Measurements from ENCODE around the gene BLTP3A. TPM values are rescaled to one million over a fixed set of nuclear protein-coding genes. Genes with fewer than 3 reads are reported as not detected.

The BLTP3A gene
- total and polyA plus RNA-seq, 2 of the 13 experiments (the other 11 are each of a cell fraction or from before 2014, with no cell fraction given) = 22.1 to 24.0 TPM

DNA sequence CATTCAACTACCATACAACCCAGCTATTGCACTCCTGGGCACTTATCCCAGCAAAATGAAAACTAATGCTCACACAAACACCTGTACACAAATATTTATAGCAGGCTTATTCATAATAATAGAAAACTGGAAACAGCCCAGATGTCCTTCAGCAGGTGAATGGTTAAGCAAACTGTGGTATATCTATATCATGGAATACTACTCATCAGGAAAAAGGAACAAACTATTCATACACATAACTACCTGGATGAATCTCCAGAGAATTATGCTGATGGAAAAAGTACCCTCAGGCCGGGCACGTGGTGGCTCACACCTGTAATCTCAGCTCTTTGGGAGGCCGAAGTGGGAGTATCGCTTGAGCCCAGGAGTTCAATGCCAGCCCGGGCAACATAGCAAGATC, 3.8 kb upstream of the BLTP3A start:
- Histone ChIP-seq H3K9me3 (ENCODE audit: low read length) (no peaks in the 10 kb centered on the region), H3K4me3 (replicated peaks in 1 of 3; ENCODE audit: insufficient read depth in 1 of 3, low read depth in 2 of 3, low read length in 3 of 3) (no peak overlapping the region), H4K20me1 (ENCODE audit: insufficient read depth, low read length) (no peaks in the 10 kb centered on the region), H3K9ac (ENCODE audit: insufficient read depth, low read depth, low read length) (no peak overlapping the region), H2AFZ (ENCODE audit: low read length) (no peak overlapping the region), H3K27ac (ENCODE audit: extremely low read length, insufficient read depth, low read length) (no peak overlapping the region), H3K79me2 (ENCODE audit: insufficient read depth, low read length) (peaks cover 11% of the 10 kb centered on the region), H3K36me3 (replicated peaks in 1 of 2; ENCODE audit: control insufficient read depth in 1 of 2, insufficient read depth in 2 of 2, low read length in 2 of 2) (no peaks in the 10 kb centered on the region), H3K4me2 (ENCODE audit: low read depth, low read length) (no peak overlapping the region), H3K4me1 (ENCODE audit: insufficient read depth, low read length) (peaks cover 23% of the 10 kb centered on the region), H3K27me3 (ENCODE audit: control insufficient read depth in 1 of 2, insufficient read depth in 2 of 2, low read length in 2 of 2) (no peaks in the 10 kb centered on the region; a peak in 1 of 5 replicates)
- CTCF ChIA-PET (ENCODE audit: low intra/inter-chr PET ratio, low total read pairs) = no interaction called here
- FAIRE-seq = no peak
- no TSS peak for BruUV-seq (replicated peaks)
- in situ Hi-C loops (cut with HindIII; ENCODE audit: extremely low pct_ligation_motif_present, low pct_unique_long_range_greater_than_20kb) = no loop called here
- intact Hi-C loops (cut with micrococcal nuclease; ENCODE audit: unreplicated experiment) = no loop called here
- DNase-seq (ENCODE audit: low spot score) = no peak
- no peak for ATAC-seq
- 85% methylated on average over 5 of the region's 5 CpGs for WGBS (ENCODE audit: low lambda C conversion rate)
- POLR2A ChIA-PET = no interaction called here
- TF ChIP-seq, protein P1, sequence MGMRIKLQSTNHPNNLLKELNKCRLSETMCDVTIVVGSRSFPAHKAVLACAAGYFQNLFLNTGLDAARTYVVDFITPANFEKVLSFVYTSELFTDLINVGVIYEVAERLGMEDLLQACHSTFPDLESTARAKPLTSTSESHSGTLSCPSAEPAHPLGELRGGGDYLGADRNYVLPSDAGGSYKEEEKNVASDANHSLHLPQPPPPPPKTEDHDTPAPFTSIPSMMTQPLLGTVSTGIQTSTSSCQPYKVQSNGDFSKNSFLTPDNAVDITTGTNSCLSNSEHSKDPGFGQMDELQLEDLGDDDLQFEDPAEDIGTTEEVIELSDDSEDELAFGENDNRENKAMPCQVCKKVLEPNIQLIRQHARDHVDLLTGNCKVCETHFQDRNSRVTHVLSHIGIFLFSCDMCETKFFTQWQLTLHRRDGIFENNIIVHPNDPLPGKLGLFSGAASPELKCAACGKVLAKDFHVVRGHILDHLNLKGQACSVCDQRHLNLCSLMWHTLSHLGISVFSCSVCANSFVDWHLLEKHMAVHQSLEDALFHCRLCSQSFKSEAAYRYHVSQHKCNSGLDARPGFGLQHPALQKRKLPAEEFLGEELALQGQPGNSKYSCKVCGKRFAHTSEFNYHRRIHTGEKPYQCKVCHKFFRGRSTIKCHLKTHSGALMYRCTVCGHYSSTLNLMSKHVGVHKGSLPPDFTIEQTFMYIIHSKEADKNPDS (CRISPR knock-in tag; IDR thresholded peaks at IDR 0.05) = no peak
- TF ChIP-seq TRIM24 (CRISPR knock-in tag; IDR thresholded peaks at IDR 0.05) = no peak
- TF ChIP-seq ZNF775 (CRISPR knock-in tag; IDR thresholded peaks at IDR 0.05; ENCODE audit: borderline replicate concordance) = no peak
- no peak for TF ChIP-seq NFIC (IDR thresholded peaks at IDR 0.05; ENCODE audit: low read length)
- no peak for TF ChIP-seq CREB3 (CRISPR knock-in tag; IDR thresholded peaks at IDR 0.05)
- no peak for TF ChIP-seq CAMTA2 (CRISPR knock-in tag; IDR thresholded peaks at IDR 0.05; ENCODE audit: borderline replicate concordance)

All from HepG2 (cell line).